Hepatocyte (in vitro differentiated cells): ENCODE measurements around the gene CDO1. TPM values are rescaled to one million over a fixed set of nuclear protein-coding genes. Genes with fewer than 3 reads are reported as not detected.

Experiments
- DNase-seq: peaks from one replicate; pipeline ENCODE4 v3.0.0-alpha.2; 2016; ENCODE audit warnings: low spot score
- H2AFZ ChIP-seq: fragments of 200-600 bp; sonication (generic); 2 replicates; pipeline ENCODE4 v1.6.0; 2016; ENCODE audit warnings: antibody characterized with exemption, mild to moderate bottlenecking
- H3K27ac ChIP-seq: fragments of 200-600 bp; sonication (generic); 2 replicates; pipeline ENCODE4 v1.5.1; 2016; ENCODE audit warnings: mild to moderate bottlenecking
- H3K27me3 ChIP-seq: fragments of 200-600 bp; sonication (generic); 2 replicates; pipeline ENCODE4 v1.6.1; 2016
- H3K36me3 ChIP-seq: fragments of 200-600 bp; sonication (generic); replicated peaks from 2 replicates; pipeline ENCODE4 v1.5.1; 2016; ENCODE audit warnings: low read depth; ENCODE audit not compliant: insufficient read depth
- H3K4me1 ChIP-seq: fragments of 200-600 bp; sonication (generic); 2 replicates; pipeline ENCODE4 v1.5.1; 2016; ENCODE audit warnings: mild to moderate bottlenecking, moderate library complexity; ENCODE audit not compliant: insufficient read depth
- H3K4me2 ChIP-seq: fragments of 200-600 bp; sonication (generic); 2 replicates; pipeline ENCODE4 v1.6.0; 2016
- H3K4me3 ChIP-seq: fragments of 200-600 bp; sonication (generic); 2 replicates; pipeline ENCODE4 v1.5.1; 2016; ENCODE audit warnings: mild to moderate bottlenecking
- H3K79me2 ChIP-seq: fragments of 200-600 bp; sonication (generic); 2 replicates; pipeline ENCODE4 v1.6.0; 2017; ENCODE audit warnings: mild to moderate bottlenecking
- H3K9me2 ChIP-seq: fragments of 200-600 bp; sonication (generic); replicated peaks from 2 replicates; pipeline ENCODE4 v1.6.0; 2017; ENCODE audit warnings: mild to moderate bottlenecking; ENCODE audit not compliant: insufficient read depth
- H3K9me3 ChIP-seq: fragments of 200-600 bp; sonication (generic); 2 replicates; pipeline ENCODE4 v1.5.1; 2016; ENCODE audit warnings: low read depth, mild to moderate bottlenecking
- H4K20me1 ChIP-seq: fragments of 200-600 bp; sonication (generic); 2 replicates; pipeline ENCODE4 v1.6.0; 2016; ENCODE audit warnings: mild to moderate bottlenecking; ENCODE audit not compliant: insufficient read depth, poor library complexity, severe bottlenecking
- EZH2 ChIP-seq: fragments of 200-600 bp; sonication (generic); IDR thresholded peaks from 2 replicates; pipeline ENCODE4 v1.6.1; 2016; ENCODE audit warnings: antibody characterized with exemption, mild to moderate bottlenecking, borderline replicate concordance
- EZH2phosphoT487 ChIP-seq: fragments of 200-600 bp; sonication (generic); IDR thresholded peaks from one replicate; pipeline ENCODE4 v1.6.1; 2018; ENCODE audit warnings: antibody characterized with exemption, mild to moderate bottlenecking, low read depth, moderate library complexity; ENCODE audit not compliant: unreplicated experiment, severe bottlenecking
- WGBS: methylation state at CpG from one replicate; pipeline ENCODE4 v1.1.6; 2016; ENCODE audit warnings: low lambda C conversion rate; ENCODE audit errors: missing lambda C conversion rate; 5-methylcytosine and 5-hydroxymethylcytosine counted together
- polyA plus RNA-seq: library from polyadenylated mRNA; unstranded; fragments of >200 nt; fragmentation: Nextera tagmentation; extraction: Ambion mirVana; gene quantifications from 2 replicates; pipeline ENCODE4 v1.2.1, GENCODE V29; 2016
- total RNA-seq: library from RNA; depleted of rRNA; stranded (reverse); fragments of >200 nt; gene quantifications from 2 replicates; pipeline ENCODE4 v1.2.3, GENCODE V29; 2014
- TF ChIP-seq, protein P1 (sequence below): fragments of 200-600 bp; sonication (generic); IDR thresholded peaks from 2 replicates; pipeline ENCODE4 v1.5.1; 2016; ENCODE audit warnings: antibody characterized with exemption, mild to moderate bottlenecking; ENCODE audit not compliant: poor library complexity

CDO1 gene
- total and polyA plus RNA-seq, 2 experiments from 2014 or later = 17.5 to 29.8 TPM

- Histone ChIP-seq H3K79me2 (peaks cover 87% of the 10 kb centered on the region), H4K20me1 (peaks cover 63% of the 10 kb centered on the region), H3K36me3 (no peaks in the 10 kb centered on the region), H3K4me2 (peak overlapping the region; percentile 88), H3K9me3 (no peaks in the 10 kb centered on the region), H3K4me1 (peaks cover 26% of the 10 kb centered on the region), H3K27me3 (no peaks in the 10 kb centered on the region), H2AFZ (peak overlapping the region; percentile 67), H3K9me2 (no peaks in the 10 kb centered on the region), H3K4me3 (peak overlapping the region; percentile 72), H3K27ac (peak overlapping the region; percentile 94)
- DNase-seq = no peak
- TF ChIP-seq EZH2phosphoT487 (no peak), EZH2 (no peak)
- TF ChIP-seq, protein P1, sequence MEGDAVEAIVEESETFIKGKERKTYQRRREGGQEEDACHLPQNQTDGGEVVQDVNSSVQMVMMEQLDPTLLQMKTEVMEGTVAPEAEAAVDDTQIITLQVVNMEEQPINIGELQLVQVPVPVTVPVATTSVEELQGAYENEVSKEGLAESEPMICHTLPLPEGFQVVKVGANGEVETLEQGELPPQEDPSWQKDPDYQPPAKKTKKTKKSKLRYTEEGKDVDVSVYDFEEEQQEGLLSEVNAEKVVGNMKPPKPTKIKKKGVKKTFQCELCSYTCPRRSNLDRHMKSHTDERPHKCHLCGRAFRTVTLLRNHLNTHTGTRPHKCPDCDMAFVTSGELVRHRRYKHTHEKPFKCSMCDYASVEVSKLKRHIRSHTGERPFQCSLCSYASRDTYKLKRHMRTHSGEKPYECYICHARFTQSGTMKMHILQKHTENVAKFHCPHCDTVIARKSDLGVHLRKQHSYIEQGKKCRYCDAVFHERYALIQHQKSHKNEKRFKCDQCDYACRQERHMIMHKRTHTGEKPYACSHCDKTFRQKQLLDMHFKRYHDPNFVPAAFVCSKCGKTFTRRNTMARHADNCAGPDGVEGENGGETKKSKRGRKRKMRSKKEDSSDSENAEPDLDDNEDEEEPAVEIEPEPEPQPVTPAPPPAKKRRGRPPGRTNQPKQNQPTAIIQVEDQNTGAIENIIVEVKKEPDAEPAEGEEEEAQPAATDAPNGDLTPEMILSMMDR = no peak
- WGBS = 0% methylated on average over 5 of the region's 5 CpGs
Measured at GRCh38 chr5:115840873-115841272, 24.4 kb upstream of the CDO1 start.

DNA sequence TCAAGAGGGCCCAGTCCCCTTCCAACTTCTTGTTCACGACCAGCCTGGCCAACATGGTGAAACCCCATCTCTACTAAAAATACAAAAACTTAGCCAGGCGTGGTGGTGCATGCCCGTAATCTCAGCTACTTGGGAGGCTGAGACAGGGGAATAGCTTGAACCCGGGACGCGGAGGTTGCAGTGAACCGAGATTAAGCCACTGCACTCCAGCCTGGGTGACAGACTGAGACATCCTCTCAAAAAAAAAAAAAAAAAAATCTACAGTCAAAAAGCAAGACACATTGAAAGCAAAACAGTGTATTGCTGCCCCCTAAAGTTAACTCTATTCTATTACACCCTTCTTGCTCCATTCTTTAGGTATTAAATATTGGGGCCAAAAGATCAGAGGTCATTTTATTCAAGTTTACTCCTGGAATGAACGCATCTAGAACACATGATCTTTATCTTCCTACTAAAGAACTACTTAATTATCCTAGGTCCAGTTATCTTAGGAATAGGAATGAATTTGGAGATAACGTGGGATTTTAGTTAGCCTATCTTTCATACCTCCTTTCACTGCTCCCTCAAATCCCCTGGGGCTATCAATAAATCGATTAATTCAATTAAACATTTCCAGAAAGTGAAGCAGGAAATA, 22.5 kb upstream of the CDO1 start:
- Histone ChIP-seq H3K36me3 (no peaks in the 10 kb centered on the region), H3K4me2 (peak overlapping the region; percentile 88), H3K27ac (no peak overlapping the region), H3K9me3 (no peaks in the 10 kb centered on the region), H3K9me2 (no peaks in the 10 kb centered on the region), H3K4me1 (peaks cover 24% of the 10 kb centered on the region), H4K20me1 (peaks cover 49% of the 10 kb centered on the region), H2AFZ (no peak overlapping the region), H3K4me3 (no peak overlapping the region), H3K79me2 (peaks cover 68% of the 10 kb centered on the region), H3K27me3 (no peaks in the 10 kb centered on the region)
- 54% methylated on average over 10 of the region's 10 CpGs for WGBS
- no peak for TF ChIP-seq EZH2
- TF ChIP-seq EZH2phosphoT487 = no peak
- TF ChIP-seq, protein P1 = peak; percentile 66
- peak; percentile 65 for DNase-seq

DNA sequence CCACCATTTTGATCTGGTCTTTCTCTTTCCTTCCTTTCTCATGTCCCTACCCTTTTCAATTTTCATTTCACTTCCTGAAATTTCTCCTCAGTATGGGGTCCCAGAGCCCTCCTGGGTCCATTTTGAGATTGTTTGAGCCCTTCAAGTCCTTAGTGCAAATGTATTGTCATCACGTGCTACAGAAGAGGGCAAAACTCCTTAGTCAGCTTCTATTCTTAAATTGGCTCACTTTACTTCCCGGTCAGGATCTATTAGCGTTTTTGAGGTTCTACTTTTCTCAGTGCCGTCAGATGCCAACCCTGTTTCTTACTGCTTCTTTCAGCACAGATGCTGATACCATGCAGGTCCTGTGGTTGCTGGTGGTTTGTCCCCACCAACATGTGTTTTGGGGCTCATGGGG, 19.0 kb upstream of the CDO1 start:
- H3K79me2 ChIP-seq = peaks cover 42% of the 10 kb centered on the region
- peaks cover 14% of the 10 kb centered on the region for H3K4me1 ChIP-seq
- H3K9me2 ChIP-seq = no peaks in the 10 kb centered on the region
- H3K36me3 ChIP-seq = no peaks in the 10 kb centered on the region
- no peaks in the 10 kb centered on the region for H3K9me3 ChIP-seq
- TF ChIP-seq, protein P1 = no peak
- TF ChIP-seq EZH2 (no peak), EZH2phosphoT487 (no peak)
- H3K27me3 ChIP-seq = no peaks in the 10 kb centered on the region
- WGBS = 99% methylated on average over 4 of the region's 4 CpGs
- H4K20me1 ChIP-seq = peaks cover 31% of the 10 kb centered on the region
- no peak overlapping the region for H2AFZ ChIP-seq
- H3K27ac ChIP-seq = no peak overlapping the region
- H3K4me3 ChIP-seq = no peak overlapping the region
- no peak for DNase-seq
- no peak overlapping the region for H3K4me2 ChIP-seq
